ENCODE data around the gene USP40. TPM values are rescaled to one million over a fixed set of nuclear protein-coding genes. Genes with fewer than 3 reads are reported as not detected.

Gene USP40
- total and polyA plus RNA-seq, 3 donors from 2014 or later = 42.0 to 87.3 (median 70.2) TPM

DNA sequence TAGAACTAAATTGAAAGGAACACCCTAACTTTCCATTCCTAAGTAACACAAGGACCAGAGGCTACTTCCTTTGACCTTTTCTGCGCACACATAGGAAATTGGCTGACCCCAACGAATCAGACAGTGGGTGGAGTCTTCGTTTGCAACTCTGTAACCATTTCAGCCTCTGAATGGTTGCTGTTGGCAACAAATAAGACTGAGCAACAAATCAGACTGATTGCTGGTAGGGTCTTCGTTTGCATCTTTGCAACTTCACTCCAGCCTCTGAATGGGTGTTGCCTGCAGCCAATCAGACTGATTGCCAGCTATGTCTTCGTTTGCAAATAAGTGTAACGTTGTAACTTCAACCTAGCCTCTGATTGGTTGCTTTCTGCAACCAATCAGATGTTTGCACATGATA lies 34.6 kb downstream of the USP40 start:
- Histone ChIP-seq H3K36me3 (ENCODE audit: low read depth, missing control alignments) (no peaks in the 10 kb centered on the region), H3K4me1 (peaks cover 3% of the 10 kb centered on the region), H3K27ac (no peak overlapping the region), H3K27me3 (no peaks in the 10 kb centered on the region), H3K4me3 (no peak overlapping the region), H3K9me3 (no peaks in the 10 kb centered on the region)
- DNase-seq = peak; percentile 61
- intact Hi-C loops (cut with DNase I; ENCODE audit: low total_unique reads) = no loop called here
- WGBS, 2 donors = 34 to 51% methylated on average over 6 of the region's 6 CpGs
- TF ChIP-seq POLR2A (IDR thresholded peaks at IDR 0.05) = no peak
- TF ChIP-seq, protein P1, sequence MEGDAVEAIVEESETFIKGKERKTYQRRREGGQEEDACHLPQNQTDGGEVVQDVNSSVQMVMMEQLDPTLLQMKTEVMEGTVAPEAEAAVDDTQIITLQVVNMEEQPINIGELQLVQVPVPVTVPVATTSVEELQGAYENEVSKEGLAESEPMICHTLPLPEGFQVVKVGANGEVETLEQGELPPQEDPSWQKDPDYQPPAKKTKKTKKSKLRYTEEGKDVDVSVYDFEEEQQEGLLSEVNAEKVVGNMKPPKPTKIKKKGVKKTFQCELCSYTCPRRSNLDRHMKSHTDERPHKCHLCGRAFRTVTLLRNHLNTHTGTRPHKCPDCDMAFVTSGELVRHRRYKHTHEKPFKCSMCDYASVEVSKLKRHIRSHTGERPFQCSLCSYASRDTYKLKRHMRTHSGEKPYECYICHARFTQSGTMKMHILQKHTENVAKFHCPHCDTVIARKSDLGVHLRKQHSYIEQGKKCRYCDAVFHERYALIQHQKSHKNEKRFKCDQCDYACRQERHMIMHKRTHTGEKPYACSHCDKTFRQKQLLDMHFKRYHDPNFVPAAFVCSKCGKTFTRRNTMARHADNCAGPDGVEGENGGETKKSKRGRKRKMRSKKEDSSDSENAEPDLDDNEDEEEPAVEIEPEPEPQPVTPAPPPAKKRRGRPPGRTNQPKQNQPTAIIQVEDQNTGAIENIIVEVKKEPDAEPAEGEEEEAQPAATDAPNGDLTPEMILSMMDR (IDR thresholded peaks at IDR 0.05) = no peak

DNA sequence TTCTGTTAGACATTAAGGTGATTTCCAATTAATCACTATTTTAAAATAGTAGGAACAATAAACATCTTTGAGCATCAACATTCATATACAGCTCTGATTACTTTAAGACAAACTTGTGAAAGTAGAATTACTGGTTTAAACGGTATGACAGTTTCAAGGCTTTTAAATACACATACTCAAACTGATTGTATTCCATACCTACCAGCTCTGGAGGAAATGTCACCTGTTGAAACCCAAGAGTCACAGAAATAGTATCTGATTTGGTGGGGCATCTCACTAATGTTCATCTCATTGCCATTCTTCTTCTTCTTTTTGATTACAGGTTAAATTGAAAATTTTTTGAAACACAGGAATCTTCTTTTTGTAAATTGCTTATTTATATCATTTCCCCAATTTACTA lies 36.2 kb downstream of the USP40 start:
- Histone ChIP-seq H3K9me3 (no peaks in the 10 kb centered on the region), H3K4me1 (peaks cover 3% of the 10 kb centered on the region), H3K4me3 (no peak overlapping the region), H3K27me3 (no peaks in the 10 kb centered on the region), H3K36me3 (ENCODE audit: low read depth, missing control alignments) (no peaks in the 10 kb centered on the region), H3K27ac (no peak overlapping the region)
- TF ChIP-seq, protein P1 (IDR thresholded peaks at IDR 0.05) = no peak
- no peak for TF ChIP-seq POLR2A (IDR thresholded peaks at IDR 0.05)
- 89 to 92% methylated on average over 1 of the region's 1 CpG for WGBS, 2 donors
- intact Hi-C loops (cut with DNase I; ENCODE audit: low total_unique reads) = no loop called here
- DNase-seq = no peak

DNA sequence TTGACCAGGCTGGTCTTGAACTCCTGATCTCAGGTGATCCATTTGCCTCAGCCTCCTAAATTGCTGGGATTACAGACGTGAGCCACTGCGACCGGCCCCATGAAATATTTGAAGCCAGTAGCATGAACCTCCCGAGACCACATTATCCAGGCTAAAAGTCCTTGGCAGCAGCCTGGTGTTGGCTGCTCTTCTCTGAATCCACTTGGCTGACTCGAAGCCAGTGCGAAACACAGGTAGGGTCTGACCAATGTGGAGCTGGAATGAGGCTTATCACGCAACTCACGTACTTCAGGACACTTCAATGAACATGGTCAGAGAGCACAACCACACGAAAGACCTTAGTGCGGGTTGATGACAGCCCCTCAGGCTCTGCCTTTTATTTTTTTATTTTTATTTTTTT lies 38.4 kb downstream of the USP40 start:
- Histone ChIP-seq H3K27ac (no peak overlapping the region), H3K4me1 (peaks cover 3% of the 10 kb centered on the region), H3K36me3 (ENCODE audit: low read depth, missing control alignments) (no peaks in the 10 kb centered on the region), H3K27me3 (no peaks in the 10 kb centered on the region), H3K9me3 (no peaks in the 10 kb centered on the region), H3K4me3 (no peak overlapping the region)
- no peak for DNase-seq
- 87 to 96% methylated on average over 10 of the region's 10 CpGs for WGBS, 2 donors
- no peak for TF ChIP-seq POLR2A (IDR thresholded peaks at IDR 0.05)
- TF ChIP-seq, protein P1 (IDR thresholded peaks at IDR 0.05) = no peak
- intact Hi-C loops (cut with DNase I; ENCODE audit: low total_unique reads) = no loop called here

DNA sequence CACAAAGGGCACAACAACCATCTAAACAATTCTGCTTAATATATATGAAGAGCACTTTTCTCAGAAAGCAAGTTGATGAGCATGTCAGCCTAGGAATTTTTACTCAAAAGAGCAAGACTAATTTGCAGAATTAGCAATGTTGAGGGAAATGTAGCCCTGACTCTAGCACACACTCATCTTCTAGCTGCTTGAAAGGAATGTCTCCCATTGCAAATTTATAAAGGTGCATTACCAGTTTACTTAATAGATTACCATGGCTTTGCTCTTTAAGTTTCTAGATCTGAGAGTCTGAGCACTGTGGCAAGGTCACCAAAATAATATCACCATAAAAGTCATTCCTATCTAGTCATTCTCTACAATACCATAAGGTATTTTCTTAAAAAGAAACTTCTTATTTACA lies 40.8 kb downstream of the USP40 start:
- Histone ChIP-seq H3K9me3 (no peaks in the 10 kb centered on the region), H3K27me3 (no peaks in the 10 kb centered on the region), H3K4me3 (no peak overlapping the region), H3K4me1 (no peaks in the 10 kb centered on the region), H3K36me3 (ENCODE audit: low read depth, missing control alignments) (no peaks in the 10 kb centered on the region), H3K27ac (no peak overlapping the region)
- TF ChIP-seq, protein P1 (IDR thresholded peaks at IDR 0.05) = no peak
- no peak for TF ChIP-seq POLR2A (IDR thresholded peaks at IDR 0.05)
- no peak for DNase-seq
- intact Hi-C loops (cut with DNase I; ENCODE audit: low total_unique reads) = no loop called here

DNA sequence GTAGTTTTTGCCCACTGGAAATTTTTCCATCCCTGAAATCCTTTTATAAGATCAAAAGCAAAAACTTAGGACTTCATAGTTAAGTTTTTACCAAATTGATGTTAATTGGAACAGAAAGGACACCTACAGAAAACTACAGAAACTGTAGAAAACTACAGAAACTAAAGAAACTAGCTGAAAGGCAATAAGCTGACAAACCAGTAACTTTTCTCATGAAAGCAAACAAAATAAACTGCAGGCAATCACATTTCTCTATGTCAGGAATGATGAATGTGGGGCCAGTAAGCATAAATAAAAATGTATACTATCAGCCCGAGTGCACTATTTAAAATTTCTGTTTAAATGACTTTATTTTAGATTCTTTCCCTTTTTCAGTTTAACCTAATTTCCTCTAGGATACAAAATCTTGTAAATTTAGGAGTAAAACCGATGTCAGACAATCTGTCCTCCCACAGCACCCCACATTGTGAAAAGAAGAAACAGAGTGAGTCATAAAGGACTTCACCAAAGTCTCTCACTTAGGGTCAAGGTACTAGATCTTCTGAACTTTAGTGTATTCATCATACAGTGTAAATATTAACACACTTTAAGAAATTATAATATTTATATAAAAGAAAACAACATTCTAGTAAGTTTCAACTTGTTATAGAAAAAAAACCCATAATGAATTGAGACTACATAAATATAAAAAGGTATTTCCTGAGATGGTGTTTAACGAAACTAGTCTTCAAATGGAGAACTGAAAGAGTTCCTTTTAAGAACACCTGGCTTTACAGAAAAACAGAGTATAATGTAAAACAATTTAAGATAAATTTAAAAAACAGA lies 46.6 kb downstream of the USP40 start:
- DNase-seq = no peak
- Histone ChIP-seq H3K27ac (no peak overlapping the region), H3K9me3 (no peaks in the 10 kb centered on the region), H3K4me3 (no peak overlapping the region), H3K4me1 (no peaks in the 10 kb centered on the region), H3K27me3 (no peaks in the 10 kb centered on the region), H3K36me3 (ENCODE audit: low read depth, missing control alignments) (no peaks in the 10 kb centered on the region)
- no peak for TF ChIP-seq POLR2A (IDR thresholded peaks at IDR 0.05)
- TF ChIP-seq, protein P1 (IDR thresholded peaks at IDR 0.05) = no peak
- intact Hi-C loops (cut with DNase I; ENCODE audit: low total_unique reads) = no loop called here
- 78 to 82% methylated on average over 3 of the region's 3 CpGs for WGBS, 2 donors

All from testis (tissue), 3 donors.